ENCODE results near the gene PRDM5. TPM values are rescaled to one million over a fixed set of nuclear protein-coding genes. Genes with fewer than 3 reads are reported as not detected.

Gene PRDM5
- total and polyA plus RNA-seq, 12 donors, result 3.4 to 26.1 (median 12.3) TPM

DNA sequence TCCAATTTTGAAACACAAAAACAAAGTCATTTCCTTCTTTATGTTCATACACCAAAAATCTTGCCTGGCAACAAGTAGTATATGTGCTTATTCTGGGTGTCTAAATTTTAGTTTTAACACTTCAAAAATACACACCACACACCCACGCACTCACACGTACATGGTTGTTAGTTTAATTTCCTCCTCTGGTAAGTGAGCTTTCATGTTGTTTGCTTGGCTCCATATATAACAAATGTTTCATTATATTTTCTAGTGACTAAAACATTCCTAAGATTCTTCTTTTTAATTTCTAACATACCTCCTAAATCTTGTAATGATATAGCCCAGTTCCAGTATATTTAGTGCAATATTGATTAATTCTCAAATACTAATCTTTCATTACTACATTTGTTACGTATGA, 80.9 kb downstream of the PRDM5 start:
- 88 to 97% (median 90%) methylated on average over 3 of the region's 3 CpGs for whole genome bisulfite sequencing, 4 donors
- TF ChIP-seq POLR2A (IDR thresholded peaks at IDR 0.05), result no peak
- TF ChIP-seq, protein P1, sequence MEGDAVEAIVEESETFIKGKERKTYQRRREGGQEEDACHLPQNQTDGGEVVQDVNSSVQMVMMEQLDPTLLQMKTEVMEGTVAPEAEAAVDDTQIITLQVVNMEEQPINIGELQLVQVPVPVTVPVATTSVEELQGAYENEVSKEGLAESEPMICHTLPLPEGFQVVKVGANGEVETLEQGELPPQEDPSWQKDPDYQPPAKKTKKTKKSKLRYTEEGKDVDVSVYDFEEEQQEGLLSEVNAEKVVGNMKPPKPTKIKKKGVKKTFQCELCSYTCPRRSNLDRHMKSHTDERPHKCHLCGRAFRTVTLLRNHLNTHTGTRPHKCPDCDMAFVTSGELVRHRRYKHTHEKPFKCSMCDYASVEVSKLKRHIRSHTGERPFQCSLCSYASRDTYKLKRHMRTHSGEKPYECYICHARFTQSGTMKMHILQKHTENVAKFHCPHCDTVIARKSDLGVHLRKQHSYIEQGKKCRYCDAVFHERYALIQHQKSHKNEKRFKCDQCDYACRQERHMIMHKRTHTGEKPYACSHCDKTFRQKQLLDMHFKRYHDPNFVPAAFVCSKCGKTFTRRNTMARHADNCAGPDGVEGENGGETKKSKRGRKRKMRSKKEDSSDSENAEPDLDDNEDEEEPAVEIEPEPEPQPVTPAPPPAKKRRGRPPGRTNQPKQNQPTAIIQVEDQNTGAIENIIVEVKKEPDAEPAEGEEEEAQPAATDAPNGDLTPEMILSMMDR (IDR thresholded peaks at IDR 0.05), result no peak
- H3K27me3 ChIP-seq, result no peaks in the 10 kb centered on the region
- no peaks in the 10 kb centered on the region for H3K36me3 ChIP-seq (replicated peaks in 1 of 2)
- H3K9me3 ChIP-seq (replicated peaks in 1 of 3), result no peaks in the 10 kb centered on the region
- H3K4me3 ChIP-seq, result no peak overlapping the region
- DNase-seq, result no peak
- H3K27ac ChIP-seq, result no peak overlapping the region
- no peaks in the 10 kb centered on the region for H3K4me1 ChIP-seq (replicated peaks in 1 of 2)
- intact Hi-C loops (cut with DNase I), result no loop called here

DNA sequence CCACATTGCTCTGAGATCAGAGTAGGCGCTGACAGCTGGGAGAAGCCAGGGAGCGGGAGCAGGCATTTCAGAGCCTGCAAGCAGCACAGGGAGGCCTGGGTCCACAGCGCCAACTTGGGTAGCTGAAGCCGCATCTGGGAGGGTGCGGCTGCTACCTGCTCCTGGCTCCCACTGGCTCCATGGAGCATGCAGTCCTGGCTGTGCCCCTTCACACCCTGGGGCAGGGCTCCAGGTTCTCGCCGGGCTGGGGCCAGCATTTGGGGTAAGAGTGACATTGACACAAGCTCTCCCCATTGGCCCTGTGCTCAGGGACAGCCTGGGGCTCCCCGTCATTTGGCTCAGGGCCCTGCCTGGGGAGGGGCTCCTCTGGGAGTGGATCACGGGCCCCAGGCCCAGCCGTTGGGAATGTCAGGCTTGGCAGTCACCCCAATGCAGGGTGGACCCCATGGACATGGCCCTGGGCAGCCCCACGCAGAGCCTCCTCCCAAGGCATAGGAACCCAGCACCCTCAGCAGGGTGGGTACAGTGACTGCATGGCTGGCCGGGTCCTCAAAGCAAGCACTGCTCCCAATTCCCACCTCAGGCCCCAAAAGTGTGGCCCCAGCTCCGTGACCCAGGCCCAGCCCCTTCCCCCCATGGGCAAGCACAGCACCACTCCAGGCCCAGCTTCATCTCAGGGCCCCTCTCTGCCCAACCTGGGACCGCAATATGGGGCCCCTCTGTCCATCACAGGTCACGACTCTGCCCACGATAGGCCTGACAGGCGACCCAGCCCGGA, 82.4 kb downstream of the PRDM5 start:
- Histone ChIP-seq H3K27ac (no peak overlapping the region), H3K36me3 (replicated peaks in 1 of 2) (no peaks in the 10 kb centered on the region), H3K9me3 (replicated peaks in 1 of 3) (no peaks in the 10 kb centered on the region), H3K27me3 (no peaks in the 10 kb centered on the region), H3K4me3 (no peak overlapping the region), H3K4me1 (replicated peaks in 1 of 2) (no peaks in the 10 kb centered on the region)
- intact Hi-C loops (cut with DNase I), result no loop called here
- no peak for DNase-seq
- 85 to 96% (median 95%) methylated on average over 4 to 18 of the region's 18 CpGs for WGBS, 4 donors
- TF ChIP-seq POLR2A (IDR thresholded peaks at IDR 0.05), result no peak
- TF ChIP-seq, protein P1 (IDR thresholded peaks at IDR 0.05), result no peak

DNA sequence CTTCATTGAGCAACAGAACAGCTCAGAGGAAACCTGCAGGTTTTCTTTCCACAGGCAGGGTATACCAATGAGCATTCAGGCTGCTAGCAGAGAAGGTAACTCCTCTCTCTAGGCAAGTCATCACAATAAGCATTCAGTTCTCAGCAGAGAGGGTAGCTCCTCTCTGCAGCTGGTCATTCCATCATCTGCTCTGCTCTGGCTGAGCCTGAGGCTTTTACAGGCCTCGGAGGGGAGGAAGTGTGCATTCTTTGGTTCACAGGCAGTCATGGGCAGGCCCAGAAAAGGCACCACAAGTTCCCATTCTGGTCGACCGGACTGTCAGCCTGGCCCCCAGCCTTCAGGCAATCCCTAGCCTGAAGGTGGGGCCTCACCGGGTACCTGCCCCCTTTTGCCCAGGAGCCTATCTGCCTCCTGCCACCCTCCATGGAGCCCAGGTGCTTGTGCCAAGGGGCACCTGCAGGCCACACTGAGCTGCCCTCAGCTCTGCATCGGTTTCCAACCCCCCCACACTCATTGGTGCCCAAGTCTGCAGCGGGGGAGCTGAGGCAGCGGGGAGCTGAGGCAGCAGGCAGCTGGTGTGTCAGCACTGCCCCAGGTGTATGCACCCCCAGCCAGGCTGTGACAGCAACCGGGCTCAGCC, 83.1 kb downstream of the PRDM5 start:
- Histone ChIP-seq H3K4me3 (no peak overlapping the region), H3K27ac (no peak overlapping the region), H3K36me3 (replicated peaks in 1 of 2) (no peaks in the 10 kb centered on the region), H3K9me3 (replicated peaks in 1 of 3) (no peaks in the 10 kb centered on the region), H3K4me1 (replicated peaks in 1 of 2) (no peaks in the 10 kb centered on the region), H3K27me3 (no peaks in the 10 kb centered on the region)
- no peak for DNase-seq
- no peak for TF ChIP-seq POLR2A (IDR thresholded peaks at IDR 0.05)
- TF ChIP-seq, protein P1 (IDR thresholded peaks at IDR 0.05), result no peak
- 93 to 98% (median 95%) methylated on average over 5 to 8 of the region's 8 CpGs for WGBS, 4 donors
- intact Hi-C loops (cut with DNase I), result no loop called here

DNA sequence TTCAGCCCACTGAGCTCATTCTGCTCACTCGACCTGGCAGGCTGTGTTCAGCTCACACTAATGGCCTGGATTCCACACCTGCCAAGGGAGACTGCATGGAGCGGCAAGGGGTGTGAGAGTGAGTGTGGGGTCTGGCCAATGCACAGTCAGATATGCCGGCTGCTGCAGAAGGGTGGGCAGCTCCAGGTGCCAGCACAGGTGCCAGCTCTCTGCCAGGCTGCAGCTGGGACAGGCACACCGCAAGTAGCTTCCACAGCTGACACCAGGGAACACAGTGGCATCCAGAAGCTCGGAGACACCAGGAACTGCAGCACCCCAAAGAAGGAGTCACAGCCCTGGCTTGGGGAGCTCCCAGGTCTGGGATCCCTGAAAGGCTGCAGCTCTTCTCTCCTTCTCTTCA, 83.7 kb downstream of the PRDM5 start:
- 91 to 100% (median 95%) methylated on average over 2 to 5 of the region's 5 CpGs for WGBS, 4 donors
- H3K27ac ChIP-seq, result no peak overlapping the region
- H3K4me1 ChIP-seq (replicated peaks in 1 of 2), result no peaks in the 10 kb centered on the region
- H3K4me3 ChIP-seq, result no peak overlapping the region
- H3K36me3 ChIP-seq (replicated peaks in 1 of 2), result no peaks in the 10 kb centered on the region
- no peak for TF ChIP-seq POLR2A (IDR thresholded peaks at IDR 0.05)
- TF ChIP-seq, protein P1 (IDR thresholded peaks at IDR 0.05), result no peak
- no peaks in the 10 kb centered on the region for H3K9me3 ChIP-seq (replicated peaks in 1 of 3)
- H3K27me3 ChIP-seq, result no peaks in the 10 kb centered on the region
- DNase-seq, result no peak
- intact Hi-C loops (cut with DNase I), result no loop called here
